HG03135 (cell line): Measurements from ENCODE around the gene CDPF1.

Source experiments
- ATAC-seq: cut with Tn5 transposase; IDR thresholded peaks from one replicate; pipeline ENCODE4 v1.9.1; 2021; ENCODE audit warnings: mild to moderate bottlenecking, moderate library complexity; ENCODE audit not compliant: unreplicated experiment

The CDPF1 gene

DNA sequence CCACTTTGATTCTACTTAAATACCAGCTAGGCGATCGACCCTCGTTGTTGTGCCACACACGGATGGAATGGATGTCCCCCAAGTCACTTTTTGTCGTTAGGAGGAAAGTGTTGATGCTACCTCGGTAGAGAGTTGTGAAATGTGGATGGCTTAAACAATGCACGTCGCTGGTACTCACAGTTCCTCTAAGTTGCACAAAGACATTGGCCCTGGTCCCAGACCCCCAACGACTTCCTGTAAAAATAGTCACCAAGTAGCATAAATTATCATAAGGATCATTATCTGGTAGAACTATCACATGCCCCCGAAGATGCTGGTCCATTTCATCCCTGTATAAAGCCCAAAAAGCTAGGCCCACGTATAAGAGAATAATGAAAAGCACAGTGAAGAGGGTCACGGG, 9.3 kb upstream of the CDPF1 start:
- ATAC-seq, result no peak

DNA sequence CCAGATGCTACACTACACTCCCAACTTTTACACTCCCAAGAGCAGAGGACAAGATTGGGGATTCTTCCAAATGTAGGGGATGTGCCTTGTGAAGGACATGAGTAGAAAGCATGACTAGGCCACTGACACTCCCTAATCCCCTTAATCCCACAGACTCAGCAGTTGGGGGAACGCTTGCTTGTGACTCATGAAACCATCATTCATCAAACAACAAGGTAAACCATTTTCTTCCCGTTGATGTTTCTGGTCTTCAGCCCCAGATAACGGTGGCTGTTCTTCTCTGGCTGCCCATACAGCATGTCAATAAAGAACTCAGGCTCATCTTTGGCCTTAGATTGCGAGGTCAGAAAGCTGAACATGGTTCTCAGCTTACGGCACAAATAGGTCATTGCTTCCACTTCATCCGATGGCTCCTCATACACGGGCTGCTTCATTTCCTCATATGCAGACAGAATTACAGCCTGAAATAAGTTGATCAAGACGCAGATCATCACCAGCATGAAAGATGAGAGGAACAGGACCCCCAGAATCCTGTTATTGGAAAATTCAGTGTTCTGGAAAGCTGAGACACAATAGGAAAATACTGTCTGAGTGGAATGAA, 6.4 kb upstream of the CDPF1 start:
- no peak for ATAC-seq

DNA sequence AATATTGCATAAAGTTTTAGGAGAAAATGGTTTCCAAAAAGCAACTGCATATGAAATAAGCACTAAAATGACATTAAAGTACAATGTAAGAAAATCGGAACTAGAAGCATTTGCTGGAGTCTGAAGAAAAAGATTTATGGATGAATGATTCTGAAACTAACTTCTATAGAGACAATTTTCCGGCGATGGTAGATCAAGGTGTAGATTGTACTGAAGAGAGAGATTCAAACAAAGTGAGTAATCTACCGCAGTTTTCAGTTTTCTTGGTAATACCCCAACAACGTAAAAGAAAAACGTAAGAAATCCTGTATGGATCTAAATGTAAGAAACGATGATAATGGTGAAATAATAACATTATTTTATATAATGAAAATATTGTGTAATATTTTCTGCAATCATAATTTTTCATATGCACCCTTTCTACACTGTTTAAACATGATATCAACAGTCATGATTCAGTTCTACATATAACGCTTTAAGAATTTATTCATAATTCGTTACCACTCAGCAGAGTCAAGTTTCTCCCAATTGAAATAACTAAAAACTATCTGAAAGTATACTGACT, 1.8 kb upstream of the CDPF1 start:
- ATAC-seq, result no peak

DNA sequence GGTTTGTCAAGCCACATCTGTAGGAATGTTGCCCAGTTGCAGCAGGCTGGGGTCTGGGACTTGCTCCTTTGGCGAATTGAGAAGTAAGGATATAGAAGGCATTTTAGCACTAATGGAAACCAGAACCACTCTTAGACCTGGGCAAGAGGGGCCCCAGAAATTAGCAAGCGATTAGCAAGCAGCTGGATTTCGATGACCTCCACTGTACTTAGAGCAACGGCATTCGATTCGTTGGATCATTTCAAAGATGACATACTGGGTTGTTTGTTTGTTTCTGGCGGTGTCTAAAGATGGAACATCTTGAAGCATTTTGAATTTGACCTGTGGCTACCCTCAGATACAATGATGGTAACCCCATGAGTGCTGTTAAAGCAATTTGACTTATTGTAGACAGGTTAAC, 1.2 kb upstream of the CDPF1 start:
- ATAC-seq, result no peak

DNA sequence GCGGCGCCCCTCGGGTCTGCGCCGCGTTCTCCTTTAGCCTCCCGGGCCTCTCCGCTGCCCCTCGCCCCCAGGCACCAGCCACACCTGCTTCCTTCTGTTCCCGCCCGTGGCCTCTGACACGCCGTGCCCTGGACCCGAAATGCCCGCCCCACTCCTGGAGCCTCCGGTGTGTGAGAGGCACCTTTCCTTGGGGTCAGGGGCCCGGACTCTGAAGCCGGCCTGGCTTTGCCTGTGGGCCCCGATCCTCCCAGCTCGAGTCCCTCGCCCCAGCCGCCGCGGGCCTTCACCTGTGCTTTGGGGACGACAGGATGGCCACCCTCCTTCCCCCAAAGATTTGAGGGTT, 661 bp upstream of the CDPF1 start:
- no peak for ATAC-seq

DNA sequence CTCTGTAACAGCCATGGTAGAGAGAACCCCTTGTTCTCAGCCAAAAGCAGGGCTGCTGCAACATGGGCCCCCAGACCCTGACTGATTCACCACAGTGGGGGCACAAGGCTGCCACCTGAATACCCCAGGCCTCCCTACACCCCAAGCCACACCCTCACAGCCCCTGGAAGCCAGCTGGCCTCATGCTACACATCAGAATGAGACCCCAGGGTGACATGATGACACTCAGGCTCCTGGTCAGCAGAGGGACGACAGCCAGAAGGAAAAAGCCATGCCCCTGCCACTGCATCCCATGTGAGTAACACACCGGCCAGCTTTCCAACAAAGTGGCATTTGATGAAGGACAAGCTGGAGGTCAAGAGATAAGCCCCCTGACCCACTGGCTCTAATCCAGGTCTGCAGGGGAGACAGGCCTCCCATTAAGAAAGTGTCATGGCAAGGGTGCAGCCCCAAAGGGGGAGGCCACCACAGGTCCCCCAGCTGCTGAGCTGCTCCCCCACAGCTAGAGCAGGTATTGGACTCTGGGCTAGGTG, 2.6 kb downstream of the CDPF1 start:
- ATAC-seq, result no peak

DNA sequence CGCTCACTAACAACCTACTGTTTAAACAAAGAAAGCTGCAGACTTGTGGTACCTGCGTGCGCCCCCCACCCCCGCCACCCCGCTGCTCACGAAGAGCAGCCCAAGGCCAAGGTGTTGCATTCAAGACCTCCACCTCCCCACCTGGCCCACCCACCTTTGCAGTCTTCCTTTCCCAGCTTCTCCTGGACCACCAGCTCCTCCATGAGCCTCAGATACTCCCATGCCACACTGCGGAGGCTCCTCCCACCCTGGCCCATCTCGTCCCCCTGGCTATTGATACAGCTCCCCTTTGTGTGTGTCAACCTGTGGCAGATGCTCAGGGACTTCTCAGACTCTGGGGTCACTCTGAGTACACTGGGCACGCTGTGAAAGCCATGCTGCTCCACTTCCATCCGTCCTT, 3.9 kb downstream of the CDPF1 start:
- ATAC-seq, result no peak

DNA sequence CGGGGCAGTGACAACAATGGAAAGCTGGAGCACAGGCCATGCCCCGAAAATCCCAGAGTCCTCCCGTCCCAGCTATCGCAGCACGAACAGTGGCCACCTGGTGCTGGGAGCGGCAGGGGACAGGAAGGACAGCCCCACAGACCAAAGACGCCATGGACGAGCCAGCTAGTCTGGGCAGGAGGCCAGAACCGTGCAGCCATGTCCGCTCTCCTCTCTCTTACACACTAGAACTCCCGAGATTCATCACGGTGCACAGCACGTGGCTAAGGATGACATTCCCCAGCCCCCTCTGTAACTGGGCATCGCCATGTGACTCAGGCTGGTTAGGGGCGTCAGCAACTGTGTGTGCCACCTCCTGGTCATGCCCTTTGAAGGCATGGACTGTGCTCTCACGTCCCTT, 4.6 kb downstream of the CDPF1 start:
- ATAC-seq, result no peak

DNA sequence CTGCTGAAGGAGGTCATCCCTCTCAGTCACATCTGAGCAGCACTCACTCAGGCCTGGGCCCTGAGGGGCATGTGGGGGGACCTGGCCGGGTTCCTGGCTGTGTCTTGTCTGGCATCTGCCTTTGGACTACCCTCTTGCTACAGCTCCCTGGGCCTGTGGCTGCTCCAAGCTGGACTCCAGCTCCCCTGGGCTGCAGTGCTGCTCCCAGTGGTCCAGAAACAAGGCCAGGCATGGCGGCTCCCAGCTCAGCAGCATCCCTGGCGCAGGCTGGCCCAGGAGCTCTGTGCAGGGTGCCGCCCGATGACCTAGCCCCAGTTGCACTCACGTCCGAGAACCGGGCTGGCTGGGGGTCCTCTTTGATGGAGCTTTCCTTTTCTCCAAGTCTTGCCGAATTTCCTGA, 5.3 kb downstream of the CDPF1 start:
- no peak for ATAC-seq

DNA sequence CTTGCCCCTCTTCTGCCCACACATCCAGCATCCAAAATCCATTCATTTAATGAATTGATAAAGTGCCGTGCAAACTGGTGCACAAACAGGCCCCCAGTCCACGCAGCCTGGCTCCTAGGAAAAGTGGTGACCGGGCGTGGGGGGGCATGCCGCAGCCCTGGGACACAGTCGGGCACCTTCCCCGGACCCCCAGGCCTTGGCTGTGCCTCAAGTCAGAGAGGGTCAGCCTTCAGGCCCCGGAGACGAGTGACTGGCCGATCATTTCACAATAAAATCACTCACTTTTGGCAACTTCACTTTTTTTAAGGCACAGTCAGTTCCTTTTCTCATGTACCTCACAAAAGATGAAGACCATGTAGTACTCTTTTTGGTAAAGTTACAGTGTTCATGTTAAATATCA, 8.0 kb downstream of the CDPF1 start:
- no peak for ATAC-seq

DNA sequence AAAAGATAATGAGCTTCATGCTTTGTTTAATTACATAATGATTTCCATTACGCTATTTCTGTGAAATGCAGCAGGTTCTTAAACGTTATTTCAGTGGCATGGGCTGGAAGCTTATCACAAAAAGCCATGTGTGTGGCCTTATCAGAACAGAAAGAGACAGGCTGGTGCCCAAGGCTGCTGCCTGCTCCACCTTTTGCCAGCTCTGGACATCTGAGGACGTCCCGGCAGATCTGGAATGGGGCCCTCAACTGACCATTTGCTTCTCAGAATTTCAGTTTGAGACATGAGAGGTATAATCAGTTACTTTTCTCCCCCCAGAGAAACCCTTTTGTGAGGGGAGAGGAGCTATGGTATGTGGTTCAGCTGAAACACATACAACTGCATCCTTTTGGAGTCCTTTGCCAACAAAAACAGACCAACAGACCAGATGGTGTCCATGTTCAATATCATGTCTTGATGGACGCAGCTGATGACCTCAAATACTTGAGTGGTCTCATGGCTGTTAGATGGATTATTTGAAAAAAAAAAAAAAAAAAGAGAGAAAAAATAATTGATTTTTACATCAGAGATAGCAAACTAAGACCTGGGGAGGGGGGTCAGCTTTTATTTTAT, 8.6 kb downstream of the CDPF1 start:
- no peak for ATAC-seq

DNA sequence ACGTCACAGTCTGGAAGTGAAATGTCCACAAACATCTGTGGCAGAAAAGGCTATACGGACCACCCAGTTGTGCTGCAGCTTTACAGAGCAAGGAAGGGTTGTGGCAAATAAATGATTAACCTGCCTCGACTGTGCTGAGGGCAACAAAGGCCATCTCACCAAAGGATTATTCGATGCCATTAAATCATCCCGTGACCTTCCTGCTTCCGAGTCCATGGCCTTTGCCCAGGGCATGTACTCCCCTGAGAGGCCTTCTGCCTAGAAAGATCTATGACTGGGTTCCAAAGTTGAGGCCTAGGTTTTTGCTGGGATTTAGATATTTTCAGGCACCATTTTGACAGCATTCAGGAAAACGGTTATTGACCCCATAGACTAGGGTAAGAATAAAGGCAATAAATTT, 9.2 kb downstream of the CDPF1 start:
- ATAC-seq, result no peak

DNA sequence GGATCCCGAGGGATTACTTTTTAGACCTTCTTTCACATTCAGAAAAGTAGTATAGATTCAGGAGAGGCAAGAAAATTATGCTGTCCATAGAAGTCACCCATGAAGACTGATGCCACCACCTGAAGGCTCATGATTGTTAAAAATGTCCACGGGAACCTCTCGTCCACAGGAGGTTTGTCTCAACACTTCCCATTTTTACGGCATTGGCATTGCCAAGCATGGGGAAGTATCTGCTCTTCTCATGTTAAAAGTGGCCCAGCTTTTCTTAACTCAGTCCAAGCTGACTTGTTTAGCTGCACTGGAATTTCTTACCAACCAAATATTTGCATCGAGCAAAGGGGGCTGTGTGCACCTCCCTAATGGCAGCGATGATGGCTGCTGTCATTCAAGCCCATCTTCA, 9.6 kb downstream of the CDPF1 start:
- ATAC-seq, result no peak

DNA sequence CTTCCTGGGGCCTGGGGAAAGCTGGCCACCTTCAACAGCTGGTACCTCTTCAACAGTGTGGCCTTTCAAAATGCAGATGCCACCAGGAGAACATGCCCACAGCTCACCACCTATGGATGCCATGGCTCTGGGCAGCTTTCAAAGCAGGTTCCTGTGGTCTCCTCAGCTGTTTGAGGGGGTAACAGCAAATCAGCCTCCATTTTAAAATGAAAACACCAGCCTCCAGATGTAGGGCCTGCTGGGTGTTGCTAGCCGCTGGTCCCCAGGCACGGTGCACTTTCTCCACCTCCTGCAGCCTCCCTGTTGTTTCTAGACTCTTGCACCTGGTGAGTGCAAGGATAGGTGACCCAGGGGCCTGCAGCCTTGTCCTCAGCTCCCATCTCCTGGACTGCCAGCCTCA, 10.0 kb downstream of the CDPF1 start:
- no peak for ATAC-seq

DNA sequence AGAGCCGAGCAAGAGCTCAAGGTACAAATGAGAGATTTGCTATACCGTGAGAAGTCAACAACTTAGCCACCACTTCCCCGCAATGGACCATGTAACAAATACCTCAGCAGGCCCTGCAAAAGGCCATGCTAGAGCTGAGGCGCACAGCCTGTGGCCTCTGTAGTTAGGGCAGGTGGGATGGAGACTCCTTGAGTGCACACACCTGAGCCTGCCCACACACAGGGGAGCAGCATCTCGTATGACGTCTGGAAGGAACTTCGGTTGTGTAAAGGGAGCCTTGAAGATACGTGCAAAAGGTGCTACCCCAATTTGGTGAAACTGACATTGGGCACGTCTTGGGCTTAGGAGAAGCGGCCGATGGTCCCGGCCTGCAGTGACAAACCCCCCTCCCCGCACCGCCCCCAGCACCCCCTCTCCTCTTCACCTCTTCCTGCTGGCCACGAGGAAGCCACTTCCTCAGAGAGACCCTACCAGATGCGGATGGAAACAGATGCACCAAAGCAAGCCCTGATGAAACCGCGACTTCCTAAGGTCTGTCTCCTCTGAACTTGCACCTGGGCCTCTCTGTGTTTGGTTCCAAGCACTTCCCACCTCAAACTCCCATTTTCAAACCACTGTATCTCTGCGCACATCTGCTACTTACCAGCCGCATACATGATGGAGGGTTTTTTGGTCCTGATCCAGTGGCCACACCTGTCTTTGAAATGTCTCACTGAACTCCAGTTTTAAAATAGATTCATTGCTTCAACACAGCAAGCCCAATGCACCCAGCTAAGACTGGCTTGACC, 10.6 kb downstream of the CDPF1 start:
- ATAC-seq, result no peak

DNA sequence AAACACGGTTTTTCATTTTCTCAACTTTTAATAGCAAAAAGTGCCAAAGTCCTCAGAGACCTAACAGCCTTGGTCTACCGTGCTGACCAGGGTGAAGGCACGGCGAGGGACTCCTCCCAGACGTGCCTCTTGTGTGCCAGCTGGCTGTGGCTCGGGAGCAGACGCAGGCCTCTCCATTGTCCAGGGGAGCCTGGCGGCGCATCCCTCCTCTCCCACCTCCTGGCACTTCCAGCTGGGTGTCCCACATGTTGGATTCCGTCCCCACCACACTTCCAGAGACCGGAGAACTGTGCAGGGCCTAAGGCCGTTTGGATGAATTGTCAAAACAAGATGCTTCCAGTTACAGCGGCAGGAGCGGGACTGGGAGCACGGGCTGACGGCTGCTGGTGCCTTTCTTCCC, 11.6 kb downstream of the CDPF1 start:
- no peak for ATAC-seq

DNA sequence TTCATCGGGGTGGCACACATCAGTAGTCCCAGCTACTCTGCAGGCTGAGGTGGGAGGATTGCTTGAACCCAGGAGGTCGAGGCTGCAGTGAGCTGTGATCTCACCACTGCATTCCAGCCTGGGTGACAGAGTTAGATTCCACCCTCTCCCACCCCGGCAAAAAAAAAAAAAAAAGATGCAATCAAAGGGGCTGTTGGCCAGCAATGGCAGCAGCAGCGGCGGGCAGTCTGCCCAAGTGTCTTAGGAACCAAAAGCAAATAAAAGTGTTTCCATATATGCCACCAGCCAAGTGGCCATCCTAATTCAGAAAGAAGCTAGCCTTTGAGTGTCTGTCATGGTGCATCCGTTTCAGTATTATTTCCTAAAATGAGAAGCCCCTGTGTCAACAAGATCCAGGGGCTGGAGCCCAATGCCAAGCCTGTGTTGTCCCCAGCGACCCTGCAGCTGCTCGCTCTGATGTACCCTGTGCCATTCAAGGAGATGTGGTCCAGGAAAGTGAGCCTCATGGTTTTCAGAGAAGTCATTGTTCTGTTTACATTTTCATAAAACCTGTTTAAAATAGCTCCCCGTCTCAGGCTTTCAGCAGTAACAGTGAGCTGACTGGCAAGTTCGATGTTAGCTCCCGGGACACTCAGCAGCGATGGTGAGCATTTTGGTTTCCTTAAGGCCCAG, 12.5 kb downstream of the CDPF1 start:
- ATAC-seq, result no peak

DNA sequence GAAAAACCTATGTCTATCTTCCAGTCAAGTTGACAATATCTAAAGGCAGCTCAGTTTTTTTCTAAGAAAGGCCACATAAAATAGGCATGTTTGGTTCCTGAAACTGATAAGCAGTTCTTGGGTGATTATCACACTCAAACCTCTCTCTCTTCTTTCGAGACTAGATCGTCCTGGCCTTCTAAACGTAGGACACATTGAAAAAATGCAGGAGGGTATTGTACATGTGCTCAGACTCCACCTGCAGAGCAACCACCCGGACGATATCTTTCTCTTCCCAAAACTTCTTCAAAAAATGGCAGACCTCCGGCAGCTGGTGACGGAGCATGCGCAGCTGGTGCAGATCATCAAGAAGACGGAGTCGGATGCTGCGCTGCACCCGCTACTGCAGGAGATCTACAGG, 15.1 kb downstream of the CDPF1 start:
- ATAC-seq, result no peak

DNA sequence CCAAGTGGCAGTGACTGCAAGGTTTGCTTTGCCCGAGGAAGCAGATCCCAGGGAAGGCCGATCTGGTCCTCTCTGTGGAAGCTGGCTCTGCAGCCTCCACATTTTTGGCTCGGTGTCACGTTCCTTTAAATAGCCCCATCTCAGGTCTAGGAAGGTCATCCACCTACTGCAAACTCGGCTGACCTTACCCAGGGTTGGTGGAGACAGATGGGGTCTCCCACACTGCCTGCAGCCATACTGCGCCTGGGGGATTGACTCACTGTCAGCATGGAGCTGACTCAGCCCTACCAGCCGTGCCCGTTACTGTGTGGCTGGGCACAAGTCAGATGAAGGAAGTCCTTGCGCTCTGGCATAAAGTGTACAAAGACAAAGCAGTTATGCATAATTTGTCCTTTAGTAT, 16.9 kb downstream of the CDPF1 start:
- no peak for ATAC-seq

DNA sequence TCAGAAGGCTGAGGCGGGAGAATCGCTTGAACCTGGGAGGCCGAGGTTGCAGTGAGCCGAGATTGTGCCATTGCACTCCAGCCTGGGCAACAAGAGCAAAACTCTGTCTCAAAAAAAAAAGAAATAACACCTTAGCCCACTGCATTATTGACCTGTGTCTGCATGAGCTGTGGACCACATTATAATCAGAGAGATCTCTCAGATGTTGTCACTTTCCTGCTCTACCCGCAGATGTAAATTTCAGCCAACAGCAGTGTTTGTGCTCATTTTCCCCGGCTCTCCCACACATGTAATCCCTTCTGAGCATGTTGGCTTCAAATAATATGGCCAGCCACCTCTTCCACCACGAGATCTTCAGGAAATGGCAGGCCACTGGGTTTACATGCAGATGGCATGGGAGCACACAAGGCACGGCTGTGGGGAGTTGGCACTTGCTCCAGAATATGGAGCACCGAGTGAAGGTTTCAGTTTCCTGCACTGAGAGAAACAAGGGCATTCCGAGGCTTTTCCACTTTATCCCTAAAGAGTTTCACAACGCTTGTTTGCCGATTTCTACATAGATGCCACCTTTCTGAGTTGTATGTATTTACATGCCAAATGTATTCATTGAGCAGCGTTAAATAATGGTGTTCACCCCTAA, 19.7 kb downstream of the CDPF1 start:
- no peak for ATAC-seq

DNA sequence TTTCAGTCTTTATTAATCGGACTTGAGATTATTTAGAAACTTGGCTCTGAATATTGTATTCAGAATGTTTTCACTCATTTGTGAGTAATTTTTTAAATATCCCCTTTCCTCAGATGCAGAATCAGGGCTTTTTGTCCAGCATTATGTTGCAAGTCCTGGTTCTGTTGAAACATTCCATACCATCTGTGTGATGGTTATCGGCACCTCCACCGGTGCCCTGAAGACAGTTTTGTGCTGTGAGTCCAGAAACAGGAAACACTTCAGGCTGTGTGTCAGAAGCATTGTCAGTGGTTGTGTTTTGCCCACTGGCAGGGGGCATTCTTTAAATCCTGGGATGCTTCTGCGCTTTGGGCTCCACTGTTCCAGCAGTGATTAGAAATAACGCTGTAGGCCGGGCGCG, 20.4 kb downstream of the CDPF1 start:
- no peak for ATAC-seq
